Epithelial cell of esophagus (primary cell): ENCODE data around the gene TMEM192.
A peak's percentile ranks its signal among the peaks of the same experiment; 100 is the strongest.
"Not testable (repeated sequence)": the region's sequence is repeated elsewhere in the genome, so short reads cannot be mapped to it uniquely, and the experiment has no call there.

Experiments
- DNase-seq: peaks from one replicate; pipeline ENCODE4 v3.0.0; 2010; ENCODE audit warnings: low read depth
- H3K4me3 ChIP-seq: 2 replicates; pipeline ENCODE4 v1.5.1; 2011; ENCODE audit warnings: mild to moderate bottlenecking, low read length, control low read depth
- CTCF ChIP-seq: IDR thresholded peaks from 2 replicates; pipeline ENCODE4 v1.5.1; 2011; ENCODE audit warnings: low read depth, mild to moderate bottlenecking, low read length, control low read depth, inconsistent platforms; ENCODE audit not compliant: insufficient read depth; ENCODE audit errors: missing control alignments

Gene TMEM192

GRCh38 chr4:165138843-165139242 lies 26.2 kb upstream of the TMEM192 start:
- H3K4me3 ChIP-seq: no peak overlapping the region
- TF ChIP-seq CTCF: no peak

GRCh38 chr4:165137205-165137604 lies 24.5 kb upstream of the TMEM192 start:
- DNase-seq: no peak
- no peak for TF ChIP-seq CTCF
- H3K4me3 ChIP-seq: no peak overlapping the region

More at GRCh38 chr4:165138843-165139242, 26.2 kb upstream of the TMEM192 start:
- DNase-seq: no peak

GRCh38 chr4:165136529-165136928 lies 23.9 kb upstream of the TMEM192 start:
- no peak for TF ChIP-seq CTCF
- no peak overlapping the region for H3K4me3 ChIP-seq
- no peak for DNase-seq

- no peak for DNase-seq
- H3K4me3 ChIP-seq: no peak overlapping the region
- TF ChIP-seq CTCF: no peak
Observed at GRCh38 chr4:165133150-165133549, 20.5 kb upstream of the TMEM192 start.

- peak; percentile 97 for TF ChIP-seq CTCF
- DNase-seq: peak; percentile 65
- H3K4me3 ChIP-seq: no peak overlapping the region
Observed at GRCh38 chr4:165131247-165131832, 18.7 kb upstream of the TMEM192 start.

- no peak overlapping the region for H3K4me3 ChIP-seq
- no peak for DNase-seq
- no peak for TF ChIP-seq CTCF
Observed at GRCh38 chr4:165129924-165130323, 17.3 kb upstream of the TMEM192 start.

- DNase-seq, H3K4me3 ChIP-seq: not testable (repeated sequence)
Observed at GRCh38 chr4:165125869-165126499, 13.3 kb upstream of the TMEM192 start.
